Measurements from ENCODE around the gene SLC5A11. TPM values are rescaled to one million over a fixed set of nuclear protein-coding genes. Genes with fewer than 3 reads are reported as not detected.

SLC5A11 gene
- total and polyA plus RNA-seq, 4 donors = 0.15 to 4.1 (median 0.92) TPM

DNA sequence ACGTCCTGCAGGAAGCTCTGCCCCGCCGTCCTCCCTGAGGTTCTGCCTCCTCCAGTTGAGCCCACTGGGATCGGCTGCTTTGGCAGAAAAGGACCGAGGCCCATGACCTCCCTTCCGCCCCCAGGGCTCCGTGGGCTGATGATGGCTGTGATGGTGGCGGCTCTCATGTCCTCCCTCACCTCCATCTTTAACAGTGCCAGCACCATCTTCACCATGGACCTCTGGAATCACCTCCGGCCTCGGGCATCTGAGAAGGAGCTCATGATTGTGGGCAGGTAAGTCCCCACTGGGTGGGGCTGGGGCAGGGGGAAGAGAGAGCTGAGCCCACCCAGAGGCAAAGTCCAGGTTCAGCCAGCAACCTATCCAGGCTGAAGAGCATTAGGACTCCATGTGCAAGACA is 61.1 kb downstream of the SLC5A11 start:
- H3K4me3 ChIP-seq (ENCODE audit: low read depth in 1 of 3, low read length in 3 of 3) = no peak overlapping the region
- DNase-seq (ENCODE audit: low spot score) = no peak
- WGBS = 94% methylated on average over 10 of the region's 10 CpGs
- no peaks in the 10 kb centered on the region for H3K9me3 ChIP-seq (ENCODE audit: control insufficient read depth in 4 of 4, low read length in 3 of 4)
- H3K36me3 ChIP-seq (ENCODE audit: control insufficient read depth in 4 of 4, insufficient read depth in 3 of 4, low read depth in 1 of 4, low read length in 3 of 4) = no peaks in the 10 kb centered on the region
- TF ChIP-seq HNF4A (conservative IDR thresholded peaks at IDR 0.05) = no peak
- no peak for TF ChIP-seq EGR1 (IDR thresholded peaks at IDR 0.05; ENCODE audit: low read depth in 2 of 2)
- TF ChIP-seq TAF1 (conservative IDR thresholded peaks at IDR 0.05) = no peak
- TF ChIP-seq NR2F2 (IDR thresholded peaks at IDR 0.05) = no peak
- TF ChIP-seq, protein P1, sequence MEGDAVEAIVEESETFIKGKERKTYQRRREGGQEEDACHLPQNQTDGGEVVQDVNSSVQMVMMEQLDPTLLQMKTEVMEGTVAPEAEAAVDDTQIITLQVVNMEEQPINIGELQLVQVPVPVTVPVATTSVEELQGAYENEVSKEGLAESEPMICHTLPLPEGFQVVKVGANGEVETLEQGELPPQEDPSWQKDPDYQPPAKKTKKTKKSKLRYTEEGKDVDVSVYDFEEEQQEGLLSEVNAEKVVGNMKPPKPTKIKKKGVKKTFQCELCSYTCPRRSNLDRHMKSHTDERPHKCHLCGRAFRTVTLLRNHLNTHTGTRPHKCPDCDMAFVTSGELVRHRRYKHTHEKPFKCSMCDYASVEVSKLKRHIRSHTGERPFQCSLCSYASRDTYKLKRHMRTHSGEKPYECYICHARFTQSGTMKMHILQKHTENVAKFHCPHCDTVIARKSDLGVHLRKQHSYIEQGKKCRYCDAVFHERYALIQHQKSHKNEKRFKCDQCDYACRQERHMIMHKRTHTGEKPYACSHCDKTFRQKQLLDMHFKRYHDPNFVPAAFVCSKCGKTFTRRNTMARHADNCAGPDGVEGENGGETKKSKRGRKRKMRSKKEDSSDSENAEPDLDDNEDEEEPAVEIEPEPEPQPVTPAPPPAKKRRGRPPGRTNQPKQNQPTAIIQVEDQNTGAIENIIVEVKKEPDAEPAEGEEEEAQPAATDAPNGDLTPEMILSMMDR (IDR thresholded peaks at IDR 0.05; ENCODE audit: low read depth, low read length, missing input control) = no peak
- TF ChIP-seq, protein P2, sequence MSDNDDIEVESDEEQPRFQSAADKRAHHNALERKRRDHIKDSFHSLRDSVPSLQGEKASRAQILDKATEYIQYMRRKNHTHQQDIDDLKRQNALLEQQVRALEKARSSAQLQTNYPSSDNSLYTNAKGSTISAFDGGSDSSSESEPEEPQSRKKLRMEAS (IDR thresholded peaks at IDR 0.05) = no peak
- TF ChIP-seq HNF4G (IDR thresholded peaks at IDR 0.05) = no peak
- TF ChIP-seq, protein P3, sequence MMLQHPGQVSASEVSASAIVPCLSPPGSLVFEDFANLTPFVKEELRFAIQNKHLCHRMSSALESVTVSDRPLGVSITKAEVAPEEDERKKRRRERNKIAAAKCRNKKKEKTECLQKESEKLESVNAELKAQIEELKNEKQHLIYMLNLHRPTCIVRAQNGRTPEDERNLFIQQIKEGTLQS (IDR thresholded peaks at IDR 0.05) = no peak
- TF ChIP-seq FOXA1 (IDR thresholded peaks at IDR 0.05) = no peak
- no peak for TF ChIP-seq JUND (IDR thresholded peaks at IDR 0.05)
- TF ChIP-seq YY1 (IDR thresholded peaks at IDR 0.05) = no peak
- TF ChIP-seq RAD21 (IDR thresholded peaks at IDR 0.05) = no peak
- TF ChIP-seq FOXA2 (IDR thresholded peaks at IDR 0.05) = no peak
- no peak for TF ChIP-seq GABPA (IDR thresholded peaks at IDR 0.05 in 1 of 2, conservative IDR thresholded peaks at IDR 0.05 in 1 of 2)
- TF ChIP-seq, protein P4, sequence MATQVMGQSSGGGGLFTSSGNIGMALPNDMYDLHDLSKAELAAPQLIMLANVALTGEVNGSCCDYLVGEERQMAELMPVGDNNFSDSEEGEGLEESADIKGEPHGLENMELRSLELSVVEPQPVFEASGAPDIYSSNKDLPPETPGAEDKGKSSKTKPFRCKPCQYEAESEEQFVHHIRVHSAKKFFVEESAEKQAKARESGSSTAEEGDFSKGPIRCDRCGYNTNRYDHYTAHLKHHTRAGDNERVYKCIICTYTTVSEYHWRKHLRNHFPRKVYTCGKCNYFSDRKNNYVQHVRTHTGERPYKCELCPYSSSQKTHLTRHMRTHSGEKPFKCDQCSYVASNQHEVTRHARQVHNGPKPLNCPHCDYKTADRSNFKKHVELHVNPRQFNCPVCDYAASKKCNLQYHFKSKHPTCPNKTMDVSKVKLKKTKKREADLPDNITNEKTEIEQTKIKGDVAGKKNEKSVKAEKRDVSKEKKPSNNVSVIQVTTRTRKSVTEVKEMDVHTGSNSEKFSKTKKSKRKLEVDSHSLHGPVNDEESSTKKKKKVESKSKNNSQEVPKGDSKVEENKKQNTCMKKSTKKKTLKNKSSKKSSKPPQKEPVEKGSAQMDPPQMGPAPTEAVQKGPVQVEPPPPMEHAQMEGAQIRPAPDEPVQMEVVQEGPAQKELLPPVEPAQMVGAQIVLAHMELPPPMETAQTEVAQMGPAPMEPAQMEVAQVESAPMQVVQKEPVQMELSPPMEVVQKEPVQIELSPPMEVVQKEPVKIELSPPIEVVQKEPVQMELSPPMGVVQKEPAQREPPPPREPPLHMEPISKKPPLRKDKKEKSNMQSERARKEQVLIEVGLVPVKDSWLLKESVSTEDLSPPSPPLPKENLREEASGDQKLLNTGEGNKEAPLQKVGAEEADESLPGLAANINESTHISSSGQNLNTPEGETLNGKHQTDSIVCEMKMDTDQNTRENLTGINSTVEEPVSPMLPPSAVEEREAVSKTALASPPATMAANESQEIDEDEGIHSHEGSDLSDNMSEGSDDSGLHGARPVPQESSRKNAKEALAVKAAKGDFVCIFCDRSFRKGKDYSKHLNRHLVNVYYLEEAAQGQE (IDR thresholded peaks at IDR 0.05) = no peak
- no peaks in the 10 kb centered on the region for H3K4me1 ChIP-seq (ENCODE audit: control insufficient read depth in 4 of 4, insufficient read depth in 4 of 4, low read length in 3 of 4)
- H3K27ac ChIP-seq (ENCODE audit: low read depth in 1 of 2, low read length in 2 of 2) = no peak overlapping the region
- H3K27me3 ChIP-seq (ENCODE audit: control insufficient read depth in 4 of 4, insufficient read depth in 4 of 4, low read length in 3 of 4) = no peaks in the 10 kb centered on the region
- H3K9ac ChIP-seq (ENCODE audit: low read depth in 1 of 2, low read length in 2 of 2) = no peak overlapping the region

DNA sequence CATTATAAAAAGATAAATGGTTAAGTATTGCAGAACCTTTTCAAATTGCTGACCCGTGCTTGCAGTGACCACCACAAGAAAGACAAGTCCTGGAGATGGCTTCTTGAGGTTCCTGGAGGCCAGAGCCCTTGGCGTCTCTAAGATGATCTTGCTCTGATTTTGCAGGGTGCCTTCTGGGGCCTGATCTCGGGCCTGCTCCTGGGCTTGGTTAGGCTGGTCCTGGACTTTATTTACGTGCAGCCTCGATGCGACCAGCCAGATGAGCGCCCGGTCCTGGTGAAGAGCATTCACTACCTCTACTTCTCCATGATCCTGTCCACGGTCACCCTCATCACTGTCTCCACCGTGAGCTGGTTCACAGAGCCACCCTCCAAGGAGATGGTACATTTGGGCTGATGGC is 63.0 kb downstream of the SLC5A11 start:
- no peak overlapping the region for H3K9ac ChIP-seq (ENCODE audit: low read depth in 1 of 2, low read length in 2 of 2)
- no peak for DNase-seq (ENCODE audit: low spot score)
- no peaks in the 10 kb centered on the region for H3K4me1 ChIP-seq (ENCODE audit: control insufficient read depth in 4 of 4, insufficient read depth in 4 of 4, low read length in 3 of 4)
- H3K9me3 ChIP-seq (ENCODE audit: control insufficient read depth in 4 of 4, low read length in 3 of 4) = no peaks in the 10 kb centered on the region
- no peaks in the 10 kb centered on the region for H3K36me3 ChIP-seq (ENCODE audit: control insufficient read depth in 4 of 4, insufficient read depth in 3 of 4, low read depth in 1 of 4, low read length in 3 of 4)
- 93% methylated on average over 10 of the region's 10 CpGs for WGBS
- H3K27ac ChIP-seq (ENCODE audit: low read depth in 1 of 2, low read length in 2 of 2) = no peak overlapping the region
- no peak overlapping the region for H3K4me3 ChIP-seq (ENCODE audit: low read depth in 1 of 3, low read length in 3 of 3)
- no peaks in the 10 kb centered on the region for H3K27me3 ChIP-seq (ENCODE audit: control insufficient read depth in 4 of 4, insufficient read depth in 4 of 4, low read length in 3 of 4)
- no peak for TF ChIP-seq EGR1 (IDR thresholded peaks at IDR 0.05; ENCODE audit: low read depth in 2 of 2)
- TF ChIP-seq, protein P4 (IDR thresholded peaks at IDR 0.05) = no peak
- no peak for TF ChIP-seq RAD21 (IDR thresholded peaks at IDR 0.05)
- TF ChIP-seq, protein P5, sequence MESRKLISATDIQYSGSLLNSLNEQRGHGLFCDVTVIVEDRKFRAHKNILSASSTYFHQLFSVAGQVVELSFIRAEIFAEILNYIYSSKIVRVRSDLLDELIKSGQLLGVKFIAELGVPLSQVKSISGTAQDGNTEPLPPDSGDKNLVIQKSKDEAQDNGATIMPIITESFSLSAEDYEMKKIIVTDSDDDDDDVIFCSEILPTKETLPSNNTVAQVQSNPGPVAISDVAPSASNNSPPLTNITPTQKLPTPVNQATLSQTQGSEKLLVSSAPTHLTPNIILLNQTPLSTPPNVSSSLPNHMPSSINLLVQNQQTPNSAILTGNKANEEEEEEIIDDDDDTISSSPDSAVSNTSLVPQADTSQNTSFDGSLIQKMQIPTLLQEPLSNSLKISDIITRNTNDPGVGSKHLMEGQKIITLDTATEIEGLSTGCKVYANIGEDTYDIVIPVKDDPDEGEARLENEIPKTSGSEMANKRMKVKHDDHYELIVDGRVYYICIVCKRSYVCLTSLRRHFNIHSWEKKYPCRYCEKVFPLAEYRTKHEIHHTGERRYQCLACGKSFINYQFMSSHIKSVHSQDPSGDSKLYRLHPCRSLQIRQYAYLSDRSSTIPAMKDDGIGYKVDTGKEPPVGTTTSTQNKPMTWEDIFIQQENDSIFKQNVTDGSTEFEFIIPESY (IDR thresholded peaks at IDR 0.05) = no peak
- no peak for TF ChIP-seq GABPA (IDR thresholded peaks at IDR 0.05 in 1 of 2, conservative IDR thresholded peaks at IDR 0.05 in 1 of 2)
- TF ChIP-seq FOXA2 (IDR thresholded peaks at IDR 0.05) = no peak
- no peak for TF ChIP-seq NR2F2 (IDR thresholded peaks at IDR 0.05)

Measured in liver (tissue), 9 donors.